Measurements from ENCODE around the gene INPP5B. TPM values are rescaled to one million over a fixed set of nuclear protein-coding genes. Genes with fewer than 3 reads are reported as not detected.

INPP5B gene
- total RNA-seq, 1 donor from 2014 or later, result 21.2 TPM

GRCh38 chr1:37821481-37821880 is 125.4 kb downstream of the INPP5B start:
- H3K9me3 Mint-ChIP-seq (ENCODE audit: low read depth), result no peaks in the 10 kb centered on the region

GRCh38 chr1:37817481-37817880 is 129.4 kb downstream of the INPP5B start:
- Mint-ChIP-seq H3K27ac (ENCODE audit: unreplicated experiment) (no peak overlapping the region), H3K9me3 (ENCODE audit: low read depth) (no peaks in the 10 kb centered on the region)
- no peak for DNase-seq (ENCODE audit: low spot score)

More at GRCh38 chr1:37821481-37821880, 125.4 kb downstream of the INPP5B start:
- Mint-ChIP-seq H3K27me3 (ENCODE audit: low read depth) (no peaks in the 10 kb centered on the region), H3K27ac (ENCODE audit: unreplicated experiment) (no peak overlapping the region), H3K36me3 (ENCODE audit: low read depth) (peaks cover 28% of the 10 kb centered on the region), H3K4me1 (ENCODE audit: low read depth) (no peaks in the 10 kb centered on the region), H3K4me3 (ENCODE audit: unreplicated experiment) (no peak overlapping the region)
- no peak for TF ChIP-seq CTCF (IDR thresholded peaks at IDR 0.05)
- no peak for DNase-seq (ENCODE audit: low spot score)

GRCh38 chr1:37814252-37814651 is 132.6 kb downstream of the INPP5B start:
- Mint-ChIP-seq H3K36me3 (ENCODE audit: low read depth) (peaks cover 12% of the 10 kb centered on the region), H3K27ac (ENCODE audit: unreplicated experiment) (no peak overlapping the region), H3K27me3 (ENCODE audit: low read depth) (no peaks in the 10 kb centered on the region), H3K4me1 (ENCODE audit: low read depth) (peaks cover 18% of the 10 kb centered on the region), H3K9me3 (ENCODE audit: low read depth) (no peaks in the 10 kb centered on the region), H3K4me3 (ENCODE audit: unreplicated experiment) (no peak overlapping the region)
- no peak for DNase-seq (ENCODE audit: low spot score)
- no peak for TF ChIP-seq CTCF (IDR thresholded peaks at IDR 0.05)

More at GRCh38 chr1:37817481-37817880, 129.4 kb downstream of the INPP5B start:
- Mint-ChIP-seq H3K36me3 (ENCODE audit: low read depth) (peaks cover 29% of the 10 kb centered on the region), H3K27me3 (ENCODE audit: low read depth) (no peaks in the 10 kb centered on the region), H3K4me3 (ENCODE audit: unreplicated experiment) (no peak overlapping the region), H3K4me1 (ENCODE audit: low read depth) (no peaks in the 10 kb centered on the region)
- TF ChIP-seq CTCF (IDR thresholded peaks at IDR 0.05), result no peak

GRCh38 chr1:37813529-37814145 is 133.2 kb downstream of the INPP5B start:
- no peak overlapping the region for H3K27ac Mint-ChIP-seq (ENCODE audit: unreplicated experiment)
- no peak overlapping the region for H3K4me3 Mint-ChIP-seq (ENCODE audit: unreplicated experiment)
- no peak for TF ChIP-seq CTCF (IDR thresholded peaks at IDR 0.05)

GRCh38 chr1:37811027-37811655 is 135.7 kb downstream of the INPP5B start:
- Mint-ChIP-seq H3K4me3 (ENCODE audit: unreplicated experiment) (no peak overlapping the region), H3K36me3 (ENCODE audit: low read depth) (peaks cover 10% of the 10 kb centered on the region), H3K4me1 (ENCODE audit: low read depth) (peaks cover 32% of the 10 kb centered on the region), H3K9me3 (ENCODE audit: low read depth) (no peaks in the 10 kb centered on the region), H3K27ac (ENCODE audit: unreplicated experiment) (peak overlapping the region; percentile 64), H3K27me3 (ENCODE audit: low read depth) (no peaks in the 10 kb centered on the region)
- TF ChIP-seq CTCF (IDR thresholded peaks at IDR 0.05), result peak; percentile 85
- no peak for DNase-seq (ENCODE audit: low spot score)

More at GRCh38 chr1:37813529-37814145, 133.2 kb downstream of the INPP5B start:
- peaks cover 12% of the 10 kb centered on the region for H3K36me3 Mint-ChIP-seq (ENCODE audit: low read depth)
- no peaks in the 10 kb centered on the region for H3K27me3 Mint-ChIP-seq (ENCODE audit: low read depth)
- DNase-seq (ENCODE audit: low spot score), result no peak
- H3K4me1 Mint-ChIP-seq (ENCODE audit: low read depth), result peaks cover 24% of the 10 kb centered on the region
- no peaks in the 10 kb centered on the region for H3K9me3 Mint-ChIP-seq (ENCODE audit: low read depth)

Other genes with a start within 250 kb of the INPP5B start
- gene EPHA10, start 181.9 kb downstream of the INPP5B start, total RNA-seq, result 0.37 TPM in 1 of 3 replicates, not detected in the others
- 3.9 to 4.2 TPM (median 4.0 TPM) in 3 replicates for gene MANEAL, start 153.2 kb downstream of the INPP5B start, total RNA-seq
- gene C1orf122, start 139.3 kb downstream of the INPP5B start, total RNA-seq, result 72.6 to 80.0 TPM (median 76.1 TPM) in 3 replicates
- 11.9 to 17.7 TPM (median 15.5 TPM) in 3 replicates for gene YRDC, start 138.8 kb downstream of the INPP5B start, total RNA-seq
- gene MTF1, start 87.5 kb downstream of the INPP5B start, total RNA-seq, result 14.8 to 17.3 TPM (median 17.2 TPM) in 3 replicates
- gene SF3A3, start 43.0 kb upstream of the INPP5B start, total RNA-seq, result 45.6 to 60.4 TPM (median 46.2 TPM) in 3 replicates
- gene FHL3, start 58.5 kb upstream of the INPP5B start, total RNA-seq, result 57.9 to 72.6 TPM (median 58.9 TPM) in 3 replicates
- 26.4 to 35.6 TPM (median 32.3 TPM) in 3 replicates for gene UTP11, start 65.7 kb upstream of the INPP5B start, total RNA-seq
- gene POU3F1, start 99.7 kb upstream of the INPP5B start, total RNA-seq, result 1.3 to 11.7 TPM (median 1.6 TPM) in 3 replicates

Data from chondrocyte (in vitro differentiated cells).